Transverse colon (tissue), 3 donors: Measurements from ENCODE around the gene C3orf20.

Experiments used
- EP300 ChIP-seq: sonication (generic); formaldehyde crosslinking; IDR thresholded peaks from one replicate; pipeline ENCODE4 v1.6.1; 2017; ENCODE audit warnings: antibody characterized with exemption, low read depth
- POLR2A ChIP-seq: fragments of 450-650 bp; IDR thresholded peaks from one replicate; pipeline ENCODE4 v1.6.1; 2016; ENCODE audit warnings: antibody characterized with exemption, mild to moderate bottlenecking, moderate library complexity
- TF ChIP-seq, protein P1 (sequence below), 5 experiments: fragments of 200-600 bp in 3 of 5; fragments of 450-650 bp in 2 of 5; sonication (generic) in 3 of 5; IDR thresholded peaks; 1 replicate in 2 of 5; 2 replicates in 3 of 5; pipeline ENCODE4 v1.5.1; 2016 to 2017; ENCODE audit warnings: antibody characterized with exemption in 5 of 5, inconsistent platforms in 3 of 5, mild to moderate bottlenecking in 2 of 5, moderate library complexity in 1 of 5

DNA sequence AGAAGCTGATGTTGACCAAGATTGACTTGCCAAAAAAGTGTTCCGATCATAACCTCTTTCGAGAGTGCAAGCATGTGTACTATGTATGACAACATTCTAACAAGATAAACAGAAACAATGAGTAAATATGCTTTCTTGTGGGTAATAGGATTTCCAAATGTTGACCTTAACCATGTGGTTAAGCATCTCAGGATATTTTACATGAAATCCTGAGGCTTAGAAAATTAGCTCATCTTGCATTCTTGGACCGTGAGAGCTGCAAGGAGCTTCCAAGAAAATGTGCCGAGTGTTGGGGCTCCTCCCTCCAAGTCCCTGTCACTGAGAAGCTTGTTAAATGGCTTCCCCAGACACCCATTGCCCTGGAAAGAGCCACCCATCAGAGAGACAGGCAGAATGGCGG is 50.1 kb downstream of the C3orf20 start:
- TF ChIP-seq, protein P1, sequence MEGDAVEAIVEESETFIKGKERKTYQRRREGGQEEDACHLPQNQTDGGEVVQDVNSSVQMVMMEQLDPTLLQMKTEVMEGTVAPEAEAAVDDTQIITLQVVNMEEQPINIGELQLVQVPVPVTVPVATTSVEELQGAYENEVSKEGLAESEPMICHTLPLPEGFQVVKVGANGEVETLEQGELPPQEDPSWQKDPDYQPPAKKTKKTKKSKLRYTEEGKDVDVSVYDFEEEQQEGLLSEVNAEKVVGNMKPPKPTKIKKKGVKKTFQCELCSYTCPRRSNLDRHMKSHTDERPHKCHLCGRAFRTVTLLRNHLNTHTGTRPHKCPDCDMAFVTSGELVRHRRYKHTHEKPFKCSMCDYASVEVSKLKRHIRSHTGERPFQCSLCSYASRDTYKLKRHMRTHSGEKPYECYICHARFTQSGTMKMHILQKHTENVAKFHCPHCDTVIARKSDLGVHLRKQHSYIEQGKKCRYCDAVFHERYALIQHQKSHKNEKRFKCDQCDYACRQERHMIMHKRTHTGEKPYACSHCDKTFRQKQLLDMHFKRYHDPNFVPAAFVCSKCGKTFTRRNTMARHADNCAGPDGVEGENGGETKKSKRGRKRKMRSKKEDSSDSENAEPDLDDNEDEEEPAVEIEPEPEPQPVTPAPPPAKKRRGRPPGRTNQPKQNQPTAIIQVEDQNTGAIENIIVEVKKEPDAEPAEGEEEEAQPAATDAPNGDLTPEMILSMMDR (IDR thresholded peaks at IDR 0.05), result no peak
- no peak for TF ChIP-seq POLR2A
- no peak for TF ChIP-seq EP300
